ENCODE data around the gene KCP. TPM values are rescaled to one million over a fixed set of nuclear protein-coding genes. Genes with fewer than 3 reads are reported as not detected.

KCP gene
- polyA plus RNA-seq, 3 donors = 0.11 to 0.16 TPM; not detected in 1

DNA sequence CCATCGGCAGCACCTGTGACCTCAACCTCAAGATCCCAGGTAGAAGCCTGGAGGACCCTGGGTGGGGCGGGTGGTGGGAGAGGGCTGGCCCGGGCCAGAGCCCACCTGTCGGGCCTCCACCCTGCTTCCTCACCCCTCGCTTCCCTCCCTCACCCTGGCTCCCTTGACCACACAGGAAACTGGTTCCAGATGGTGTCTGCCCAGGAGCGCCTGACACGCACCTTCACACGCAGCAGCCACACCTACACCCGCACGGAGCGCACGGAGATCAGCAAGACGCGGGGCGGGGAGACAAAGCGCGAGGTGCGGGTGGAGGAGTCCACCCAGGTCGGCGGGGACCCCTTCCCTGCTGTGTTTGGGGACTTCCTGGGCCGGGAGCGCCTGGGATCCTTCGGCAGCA lies 56.7 kb downstream of the KCP start:
- H3K9me3 ChIP-seq (replicated peaks in 1 of 2; ENCODE audit: control insufficient read depth in 1 of 2, insufficient read depth in 1 of 2, low read length in 2 of 2) = no peaks in the 10 kb centered on the region
- no peak overlapping the region for H3K4me3 Mint-ChIP-seq
- intact Hi-C loops (cut with micrococcal nuclease) = no loop called here
- H3K27me3 ChIP-seq (ENCODE audit: control insufficient read depth in 2 of 2, insufficient read depth in 2 of 2, low read length in 2 of 2) = no peaks in the 10 kb centered on the region
- H3K9ac ChIP-seq (ENCODE audit: insufficient read depth, low read length, poor library complexity, severe bottlenecking) = no peak overlapping the region
- no peak overlapping the region for H3K27ac Mint-ChIP-seq
- H3K36me3 ChIP-seq (replicated peaks in 1 of 2; ENCODE audit: control insufficient read depth in 1 of 2, insufficient read depth in 2 of 2, low read length in 2 of 2) = no peaks in the 10 kb centered on the region
- TF ChIP-seq CTCF (IDR thresholded peaks at IDR 0.05) = no peak
- no peak overlapping the region for H2AFZ ChIP-seq (ENCODE audit: insufficient read depth, low read depth, low read length, poor library complexity, severe bottlenecking)
- no peak overlapping the region for H3K4me3 ChIP-seq (replicated peaks in 1 of 3; ENCODE audit: low read depth in 2 of 3, low read length in 3 of 3)
- 59% methylated on average over 19 of the region's 23 CpGs for WGBS (ENCODE audit: insufficient coverage)
- no peaks in the 10 kb centered on the region for H3K79me2 ChIP-seq (ENCODE audit: insufficient read depth, low read length)
- H3K4me2 ChIP-seq (replicated peaks; ENCODE audit: extremely low read depth, low read length, poor library complexity, severe bottlenecking) = no peak overlapping the region
- H3K4me1 Mint-ChIP-seq = no peaks in the 10 kb centered on the region
- H3K9me3 Mint-ChIP-seq = no peaks in the 10 kb centered on the region
- H4K20me1 ChIP-seq (ENCODE audit: insufficient read depth, low read length) = no peaks in the 10 kb centered on the region
- peaks cover 1 to 15% (median 2%) of the 10 kb centered on the region in 3 donors for H3K27me3 Mint-ChIP-seq (ENCODE audit: low read depth in 3 of 3)
- H3K4me1 ChIP-seq (ENCODE audit: control insufficient read depth in 1 of 2, insufficient read depth in 2 of 2, low read length in 2 of 2) = no peaks in the 10 kb centered on the region
- no peak overlapping the region for H3K27ac ChIP-seq (ENCODE audit: low read depth in 1 of 2, low read length in 2 of 2)
- DNase-seq = no peak
- no peaks in the 10 kb centered on the region for H3K36me3 Mint-ChIP-seq

- no peaks in the 10 kb centered on the region for H3K27me3 ChIP-seq (ENCODE audit: control insufficient read depth in 2 of 2, insufficient read depth in 2 of 2, low read length in 2 of 2)
- intact Hi-C loops (cut with micrococcal nuclease) = no loop called here
- TF ChIP-seq CTCF (IDR thresholded peaks at IDR 0.05) = no peak
- no peaks in the 10 kb centered on the region for H3K4me1 ChIP-seq (ENCODE audit: control insufficient read depth in 1 of 2, insufficient read depth in 2 of 2, low read length in 2 of 2)
- Mint-ChIP-seq H3K4me3 (no peak overlapping the region), H3K27ac (no peak overlapping the region), H3K4me1 (no peaks in the 10 kb centered on the region), H3K36me3 (no peaks in the 10 kb centered on the region), H3K9me3 (no peaks in the 10 kb centered on the region), H3K27me3 (ENCODE audit: low read depth in 3 of 3) (peaks cover 0 to 15% (median 2%) of the 10 kb centered on the region in 3 donors)
- no peak overlapping the region for H3K27ac ChIP-seq (ENCODE audit: low read depth in 1 of 2, low read length in 2 of 2)
- no peak overlapping the region for H3K4me2 ChIP-seq (replicated peaks; ENCODE audit: extremely low read depth, low read length, poor library complexity, severe bottlenecking)
- no peak overlapping the region for H3K4me3 ChIP-seq (replicated peaks in 1 of 3; ENCODE audit: low read depth in 2 of 3, low read length in 3 of 3)
- no peaks in the 10 kb centered on the region for H4K20me1 ChIP-seq (ENCODE audit: insufficient read depth, low read length)
- 95% methylated on average over 26 of the region's 28 CpGs for WGBS (ENCODE audit: insufficient coverage)
- H2AFZ ChIP-seq (ENCODE audit: insufficient read depth, low read depth, low read length, poor library complexity, severe bottlenecking) = no peak overlapping the region
- H3K9me3 ChIP-seq (replicated peaks in 1 of 2; ENCODE audit: control insufficient read depth in 1 of 2, insufficient read depth in 1 of 2, low read length in 2 of 2) = no peaks in the 10 kb centered on the region
- no peaks in the 10 kb centered on the region for H3K36me3 ChIP-seq (replicated peaks in 1 of 2; ENCODE audit: control insufficient read depth in 1 of 2, insufficient read depth in 2 of 2, low read length in 2 of 2)
- no peak overlapping the region for H3K9ac ChIP-seq (ENCODE audit: insufficient read depth, low read length, poor library complexity, severe bottlenecking)
- no peak for DNase-seq
- H3K79me2 ChIP-seq (ENCODE audit: insufficient read depth, low read length) = no peaks in the 10 kb centered on the region
Observed at GRCh38 chr7:128852537-128853254, 57.8 kb downstream of the KCP start.

Data from CD14-positive monocyte (primary cell).